ENCODE results near the gene IRGC.

DNA sequence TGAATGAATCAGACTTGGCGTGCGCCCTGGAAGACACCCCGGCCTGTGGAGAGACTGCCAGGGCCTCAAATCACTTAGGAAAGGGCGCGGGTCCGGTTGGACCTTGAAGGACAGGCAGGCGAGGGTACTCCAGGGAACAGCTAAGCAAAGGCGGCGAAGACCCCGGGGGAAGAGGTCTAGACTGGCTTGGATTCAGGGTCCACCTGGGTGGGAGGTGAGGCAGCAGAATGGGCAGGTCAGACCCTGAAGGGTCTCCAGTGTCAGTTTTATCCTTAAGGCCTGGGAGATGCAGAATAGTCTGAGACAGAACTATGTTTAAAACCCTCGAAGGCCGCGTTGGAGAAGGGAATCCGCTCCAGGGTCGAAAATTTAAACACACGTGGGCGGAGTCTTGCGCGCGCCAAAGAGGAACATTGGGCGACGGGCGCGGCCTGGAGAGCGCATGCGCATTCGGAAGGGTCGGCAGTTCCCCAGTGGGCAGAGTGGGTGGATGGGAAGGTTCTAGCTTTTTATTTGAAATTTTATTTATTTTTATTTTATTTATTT is 39.5 kb downstream of the IRGC start:
- TF ChIP-seq, protein P1, sequence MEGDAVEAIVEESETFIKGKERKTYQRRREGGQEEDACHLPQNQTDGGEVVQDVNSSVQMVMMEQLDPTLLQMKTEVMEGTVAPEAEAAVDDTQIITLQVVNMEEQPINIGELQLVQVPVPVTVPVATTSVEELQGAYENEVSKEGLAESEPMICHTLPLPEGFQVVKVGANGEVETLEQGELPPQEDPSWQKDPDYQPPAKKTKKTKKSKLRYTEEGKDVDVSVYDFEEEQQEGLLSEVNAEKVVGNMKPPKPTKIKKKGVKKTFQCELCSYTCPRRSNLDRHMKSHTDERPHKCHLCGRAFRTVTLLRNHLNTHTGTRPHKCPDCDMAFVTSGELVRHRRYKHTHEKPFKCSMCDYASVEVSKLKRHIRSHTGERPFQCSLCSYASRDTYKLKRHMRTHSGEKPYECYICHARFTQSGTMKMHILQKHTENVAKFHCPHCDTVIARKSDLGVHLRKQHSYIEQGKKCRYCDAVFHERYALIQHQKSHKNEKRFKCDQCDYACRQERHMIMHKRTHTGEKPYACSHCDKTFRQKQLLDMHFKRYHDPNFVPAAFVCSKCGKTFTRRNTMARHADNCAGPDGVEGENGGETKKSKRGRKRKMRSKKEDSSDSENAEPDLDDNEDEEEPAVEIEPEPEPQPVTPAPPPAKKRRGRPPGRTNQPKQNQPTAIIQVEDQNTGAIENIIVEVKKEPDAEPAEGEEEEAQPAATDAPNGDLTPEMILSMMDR (IDR thresholded peaks at IDR 0.05 in 4 of 5, conservative IDR thresholded peaks at IDR 0.05 in 1 of 5) = no peak
- TF ChIP-seq POLR2A (IDR thresholded peaks at IDR 0.05) = no peak
